Measurements from ENCODE around the gene RBM23.

DNA sequence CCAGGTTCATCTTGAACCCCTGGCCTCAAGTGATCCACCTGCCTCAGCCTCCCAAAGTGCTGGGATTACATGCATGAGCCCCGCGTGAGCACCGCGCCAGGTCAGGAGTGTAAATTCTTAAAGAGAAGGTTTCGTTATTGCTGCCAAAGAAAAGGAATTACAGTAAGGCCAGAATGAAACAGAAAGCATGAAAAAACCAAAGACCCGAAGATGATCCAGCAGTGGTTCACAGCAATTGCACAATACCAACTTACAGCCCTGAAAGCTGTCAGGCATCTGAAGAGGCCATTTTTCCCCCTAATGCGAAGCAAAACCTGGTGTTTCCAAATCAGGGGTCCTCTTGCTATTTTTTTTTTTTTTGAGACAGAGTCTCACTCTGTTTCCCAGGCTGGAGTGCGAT, 10.3 kb downstream of the RBM23 start:
- TF ChIP-seq, protein P1, sequence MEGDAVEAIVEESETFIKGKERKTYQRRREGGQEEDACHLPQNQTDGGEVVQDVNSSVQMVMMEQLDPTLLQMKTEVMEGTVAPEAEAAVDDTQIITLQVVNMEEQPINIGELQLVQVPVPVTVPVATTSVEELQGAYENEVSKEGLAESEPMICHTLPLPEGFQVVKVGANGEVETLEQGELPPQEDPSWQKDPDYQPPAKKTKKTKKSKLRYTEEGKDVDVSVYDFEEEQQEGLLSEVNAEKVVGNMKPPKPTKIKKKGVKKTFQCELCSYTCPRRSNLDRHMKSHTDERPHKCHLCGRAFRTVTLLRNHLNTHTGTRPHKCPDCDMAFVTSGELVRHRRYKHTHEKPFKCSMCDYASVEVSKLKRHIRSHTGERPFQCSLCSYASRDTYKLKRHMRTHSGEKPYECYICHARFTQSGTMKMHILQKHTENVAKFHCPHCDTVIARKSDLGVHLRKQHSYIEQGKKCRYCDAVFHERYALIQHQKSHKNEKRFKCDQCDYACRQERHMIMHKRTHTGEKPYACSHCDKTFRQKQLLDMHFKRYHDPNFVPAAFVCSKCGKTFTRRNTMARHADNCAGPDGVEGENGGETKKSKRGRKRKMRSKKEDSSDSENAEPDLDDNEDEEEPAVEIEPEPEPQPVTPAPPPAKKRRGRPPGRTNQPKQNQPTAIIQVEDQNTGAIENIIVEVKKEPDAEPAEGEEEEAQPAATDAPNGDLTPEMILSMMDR (IDR thresholded peaks at IDR 0.05) = no peak
- no peak for TF ChIP-seq ZFX (IDR thresholded peaks at IDR 0.05; ENCODE audit: borderline replicate concordance)

Measured in 22Rv1 (cell line).